GM19372 (cell line): ENCODE measurements around the gene CWF19L2.
"Not testable (repeated sequence)": the region's sequence is repeated elsewhere in the genome, so short reads cannot be mapped to it uniquely, and the experiment has no call there.

Experiments used
- ATAC-seq: cut with Tn5 transposase; IDR thresholded peaks from one replicate; pipeline ENCODE4 v1.9.1; 2021; ENCODE audit warnings: mild to moderate bottlenecking, low read depth, moderate library complexity; ENCODE audit not compliant: unreplicated experiment

CWF19L2 gene

DNA sequence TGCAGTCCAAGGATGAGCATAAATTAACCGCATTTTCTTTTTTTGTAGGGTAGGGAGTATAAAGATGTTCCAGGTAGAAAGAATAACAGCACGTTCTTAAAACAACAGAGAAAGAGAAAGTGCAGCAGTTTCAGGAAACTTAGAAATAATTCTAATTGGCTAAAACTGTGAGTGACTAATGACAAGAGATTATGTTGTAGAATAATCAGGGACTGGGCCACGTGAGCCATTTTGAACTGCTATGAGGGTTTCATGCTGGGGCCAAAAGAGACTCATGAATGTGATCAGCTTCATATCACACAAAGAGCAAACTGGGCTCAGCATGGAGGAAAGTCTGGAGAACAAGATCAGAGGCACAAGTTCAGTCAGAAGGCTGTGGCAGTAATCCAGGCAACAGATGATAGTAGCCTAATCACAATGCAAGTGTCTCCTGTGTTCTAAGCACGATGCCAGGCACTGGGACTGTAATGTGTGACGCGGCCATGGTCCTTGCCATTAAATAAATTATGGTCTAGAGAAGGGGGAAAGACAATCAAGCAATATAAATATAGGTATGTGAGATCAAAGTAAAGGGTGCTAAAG is 17.9 kb downstream of the CWF19L2 start:
- no peak for ATAC-seq

DNA sequence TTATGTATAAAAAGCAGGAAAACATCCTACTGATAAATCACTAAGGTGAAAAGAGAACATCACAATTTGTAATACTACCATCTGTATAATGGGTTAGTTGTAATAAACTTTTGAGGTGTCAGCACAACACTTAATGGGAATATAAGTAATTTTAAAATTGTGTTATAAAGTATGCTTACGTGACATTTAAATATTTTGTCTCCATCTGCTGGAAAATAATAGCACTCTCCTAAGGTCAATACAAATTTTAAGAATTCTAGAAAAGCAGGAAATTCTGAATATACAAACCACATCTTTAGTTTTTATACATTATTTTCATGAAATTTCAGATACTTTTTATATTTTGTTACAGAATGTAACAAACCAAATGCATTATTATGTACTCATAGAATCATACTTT is 19.5 kb downstream of the CWF19L2 start:
- no peak for ATAC-seq

DNA sequence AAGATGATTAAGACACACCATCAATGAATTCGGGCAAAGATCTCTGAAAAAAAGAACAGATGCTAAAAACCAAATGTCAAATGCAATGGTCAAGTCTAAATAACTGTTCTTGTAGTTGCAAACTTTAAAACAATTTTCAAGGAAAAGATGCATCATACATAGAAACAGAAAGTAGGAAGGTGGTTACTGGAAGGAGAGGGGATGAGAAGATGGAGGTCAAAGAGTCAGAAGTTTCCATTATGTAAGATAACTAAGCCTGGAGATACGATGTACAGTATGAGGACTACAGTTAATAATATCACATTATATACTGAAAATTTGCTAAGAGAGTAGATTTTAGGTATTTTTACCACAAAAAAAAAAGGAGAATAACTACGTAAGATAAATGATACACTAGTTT is 27.1 kb downstream of the CWF19L2 start:
- no peak for ATAC-seq

DNA sequence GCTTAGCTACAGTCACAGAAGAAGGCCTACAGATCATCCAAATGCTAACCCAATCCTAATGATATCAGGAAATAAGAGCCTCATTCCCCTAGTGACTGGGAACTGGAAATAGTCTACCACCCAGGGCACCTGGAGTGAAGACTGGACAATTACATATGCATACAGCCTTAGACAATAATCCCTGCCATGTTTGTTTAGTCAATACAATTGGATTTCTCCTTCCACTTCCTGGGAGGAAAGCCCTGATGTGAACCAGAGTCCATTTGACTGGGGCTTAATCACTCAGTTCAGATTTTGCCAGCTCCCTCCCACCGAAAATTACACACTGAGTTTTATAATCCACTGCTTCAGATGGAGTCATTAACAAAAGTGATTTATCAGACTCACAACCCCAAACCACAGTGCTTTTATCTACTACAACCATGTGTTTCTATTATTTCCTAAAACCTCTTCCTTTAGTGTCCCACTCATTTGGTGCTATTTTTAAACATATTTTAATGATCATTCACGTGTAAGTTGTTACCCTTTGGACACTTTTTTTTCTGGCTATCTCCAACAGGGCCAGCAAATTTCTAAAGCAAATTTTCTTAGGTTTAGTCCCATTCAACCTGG is 29.9 kb downstream of the CWF19L2 start:
- ATAC-seq = no peak

DNA sequence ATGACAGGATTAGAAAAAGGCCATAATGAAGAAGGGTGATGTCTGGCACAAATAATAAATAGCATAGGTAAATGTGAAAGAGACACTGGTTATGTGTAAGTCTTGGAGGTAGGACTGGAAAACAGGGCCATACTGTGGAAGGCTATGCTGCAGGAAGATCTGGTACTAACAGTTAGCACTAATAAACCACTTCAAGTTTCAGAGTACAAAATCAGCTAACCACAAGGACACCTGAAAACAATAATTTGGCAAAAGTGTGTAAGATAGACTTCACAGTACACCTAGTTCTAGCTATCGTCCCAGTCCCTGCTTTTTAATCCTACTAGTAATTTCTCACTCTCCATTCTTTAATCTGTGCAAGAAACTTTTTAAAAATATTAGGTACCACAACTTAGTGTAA is 44.3 kb downstream of the CWF19L2 start:
- peak; percentile 58 for ATAC-seq

DNA sequence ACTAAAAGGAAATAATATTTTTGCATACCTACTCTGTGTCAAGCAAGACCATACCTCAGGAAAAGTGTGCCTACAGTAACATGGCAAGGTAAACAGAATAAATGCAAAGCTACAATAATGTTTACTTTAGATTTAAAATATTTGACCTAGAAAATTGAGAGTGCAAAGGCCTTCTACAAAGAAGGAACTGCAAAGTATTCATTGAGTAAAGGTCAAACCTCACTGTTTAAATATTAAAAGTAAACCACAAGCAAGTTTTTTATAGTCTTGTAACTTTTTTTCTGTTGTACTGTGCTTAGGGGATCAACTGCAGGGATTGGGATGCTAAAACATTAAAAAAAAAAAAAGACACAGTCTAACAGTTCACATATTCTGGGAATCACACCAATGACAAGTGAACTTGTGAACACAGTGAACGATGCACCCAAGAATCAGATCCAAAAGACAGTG is 48.8 kb downstream of the CWF19L2 start:
- no peak for ATAC-seq

DNA sequence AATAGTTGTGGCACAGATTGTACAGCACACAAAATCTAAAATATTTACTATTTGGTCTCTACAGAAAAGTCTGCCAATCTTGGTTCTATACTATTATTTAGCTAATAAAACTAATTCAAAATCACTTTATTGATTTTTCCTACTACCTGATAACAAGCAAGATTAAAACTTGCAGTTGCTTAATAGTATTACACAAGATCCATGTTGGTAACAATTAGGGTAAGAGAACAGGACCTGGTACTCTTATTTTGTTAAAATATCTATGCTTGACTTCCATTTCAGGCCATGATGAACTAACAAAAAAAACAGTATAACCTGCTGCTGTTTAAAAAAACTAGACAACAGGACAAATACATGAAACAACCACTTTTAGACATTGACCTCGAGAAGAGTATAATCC is 52.4 kb downstream of the CWF19L2 start:
- ATAC-seq = no peak

DNA sequence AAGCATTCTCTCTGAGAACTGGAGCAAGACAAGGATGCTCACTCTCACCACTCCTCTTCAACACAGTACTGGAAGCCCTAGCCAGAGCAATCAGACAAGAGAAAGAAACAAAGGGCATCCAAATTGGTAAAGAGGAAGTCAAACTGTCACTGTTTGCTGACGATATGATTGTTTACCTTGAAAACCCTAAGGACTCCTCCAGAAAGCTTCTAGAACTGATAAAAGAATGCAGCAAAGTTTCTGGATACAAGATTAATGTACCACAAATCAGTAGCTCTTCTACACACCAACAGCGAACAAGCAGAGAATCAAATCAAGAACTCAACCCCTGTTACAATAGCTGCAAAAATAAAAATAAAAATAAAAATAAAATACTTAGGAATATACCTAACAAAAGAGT is 56.5 kb downstream of the CWF19L2 start:
- not testable (repeated sequence) for ATAC-seq

DNA sequence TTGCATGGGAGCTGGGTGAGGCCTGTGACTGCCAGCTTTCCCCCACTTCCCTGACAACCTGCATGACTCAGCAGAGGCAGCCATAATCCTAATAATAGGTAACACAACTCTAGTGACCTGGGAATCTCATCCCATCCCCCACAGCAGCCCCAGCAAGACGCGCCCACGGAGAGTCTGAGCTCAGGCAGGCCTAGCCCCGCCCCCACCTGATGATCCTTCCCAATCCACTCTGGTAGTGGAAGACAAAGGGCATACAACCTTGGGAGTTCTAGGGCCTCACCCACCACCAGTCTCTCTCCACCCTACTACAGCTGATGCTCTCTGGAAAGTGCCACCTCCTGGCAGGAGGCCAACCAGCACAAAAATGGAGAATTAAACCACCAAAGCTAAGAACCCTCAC is 60.3 kb downstream of the CWF19L2 start:
- no peak for ATAC-seq

DNA sequence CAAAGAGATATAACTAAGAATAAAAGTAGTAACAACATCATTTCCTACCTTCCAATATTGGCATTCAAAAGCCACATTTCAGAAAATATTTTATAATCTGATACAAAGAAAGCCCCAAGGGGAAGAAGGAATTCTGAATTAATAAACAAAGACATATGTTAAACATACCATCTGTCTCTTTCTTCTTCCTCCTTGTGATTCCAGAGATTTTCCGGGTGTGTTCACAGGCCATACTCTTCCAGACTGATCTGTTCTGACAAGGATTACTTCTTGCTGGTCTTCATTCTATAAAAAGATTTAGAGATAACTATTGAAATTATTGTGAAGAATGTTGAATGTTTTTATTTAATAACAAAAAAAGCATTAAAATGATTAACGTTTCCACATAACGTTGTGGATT is 65.0 kb downstream of the CWF19L2 start:
- no peak for ATAC-seq

DNA sequence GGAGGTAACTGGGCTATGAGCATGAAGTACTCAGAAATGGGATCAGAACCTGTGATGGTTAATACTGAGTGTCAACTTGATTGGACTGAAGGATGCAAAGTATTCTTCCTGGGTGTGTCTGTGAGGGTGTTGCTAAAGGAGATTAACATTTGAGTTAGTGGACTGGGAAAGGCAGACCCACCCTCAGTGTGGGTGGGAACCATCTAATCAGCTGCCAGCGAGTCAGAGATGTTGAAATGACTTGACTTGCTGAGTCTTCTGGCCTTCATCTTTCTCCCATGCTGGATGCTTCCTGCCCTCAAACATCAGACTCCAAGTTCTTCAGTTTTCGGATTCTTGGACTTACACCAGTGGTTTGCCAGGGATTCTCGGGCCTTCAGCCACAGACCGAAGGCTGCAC is 66.9 kb downstream of the CWF19L2 start:
- ATAC-seq = not testable (repeated sequence)

DNA sequence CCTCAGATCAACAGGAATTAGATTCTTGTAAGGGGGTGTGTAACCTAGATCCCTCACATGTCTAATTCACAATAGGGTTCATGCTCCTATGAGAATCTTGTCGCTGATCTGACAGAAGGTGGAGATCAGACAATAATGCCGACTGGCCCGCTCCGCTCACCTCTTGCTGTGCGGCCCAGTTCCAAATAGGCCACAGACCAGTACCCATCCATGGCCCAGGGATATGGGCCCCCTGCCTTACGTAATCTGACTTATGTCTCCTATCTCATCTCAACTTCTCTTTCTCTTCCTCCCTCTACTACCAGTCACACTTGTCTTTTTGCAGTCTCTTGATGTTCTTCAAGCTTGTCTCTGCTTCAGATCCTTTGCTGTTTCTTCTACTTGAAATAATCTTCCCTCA is 70.0 kb downstream of the CWF19L2 start:
- no peak for ATAC-seq

DNA sequence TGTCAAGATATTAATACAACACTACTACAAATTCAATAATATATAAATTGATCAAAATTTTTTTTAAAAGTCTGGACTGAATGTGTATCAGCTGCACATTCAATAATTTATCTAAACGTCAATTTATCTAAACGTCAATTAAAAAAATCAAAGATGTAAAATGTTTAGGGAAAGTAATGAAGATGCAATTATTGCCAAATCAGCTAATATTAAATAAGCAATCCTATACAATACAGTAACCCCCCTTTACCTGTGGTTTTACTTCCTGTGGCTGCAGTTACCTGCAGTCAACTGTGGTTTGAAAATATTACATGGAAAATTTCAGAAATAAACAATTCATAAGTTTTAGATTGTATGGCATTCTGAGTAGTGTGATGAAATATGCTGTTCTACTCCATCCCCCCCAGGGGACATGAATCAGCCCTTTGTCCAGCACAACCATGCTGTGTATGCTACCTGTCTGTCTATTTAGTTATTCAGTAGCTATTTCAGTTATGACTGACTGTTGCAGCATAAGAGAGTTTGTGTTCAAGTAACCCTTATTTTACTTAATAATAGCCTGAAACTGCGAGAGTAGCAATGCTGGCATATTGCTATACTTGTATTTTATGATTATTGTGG is 72.2 kb downstream of the CWF19L2 start:
- ATAC-seq = no peak

DNA sequence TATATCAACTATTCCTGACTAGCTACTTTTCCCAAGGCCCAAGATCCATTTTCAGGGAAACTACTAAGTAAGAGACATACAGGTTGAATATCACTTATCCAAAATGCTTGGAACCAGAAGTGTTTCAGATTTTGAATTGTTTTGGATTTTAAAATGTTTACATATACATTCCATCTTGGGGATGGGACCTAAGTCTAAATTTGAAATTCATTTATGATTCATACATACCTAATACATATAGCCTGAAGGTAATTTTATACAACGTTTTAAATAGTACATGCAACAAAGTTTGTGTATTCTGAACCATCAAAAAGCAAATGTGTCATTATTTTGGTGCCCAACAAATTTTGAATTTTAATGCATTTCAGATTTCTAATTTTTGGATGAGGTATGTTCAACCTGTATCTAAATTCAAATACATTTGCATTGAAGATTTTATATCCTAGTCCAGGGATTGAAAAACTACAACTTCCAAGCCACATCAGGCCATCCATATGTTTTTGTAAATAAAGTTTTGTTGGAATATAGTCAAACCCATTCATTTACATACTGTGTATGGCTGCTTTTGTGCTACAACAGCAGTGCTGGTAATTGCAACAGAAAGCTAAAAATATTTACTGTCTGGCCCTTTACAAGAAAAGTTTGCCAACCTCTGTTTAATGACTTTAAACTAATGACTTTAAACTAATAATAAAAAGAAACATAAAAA is 73.3 kb downstream of the CWF19L2 start:
- no peak for ATAC-seq

DNA sequence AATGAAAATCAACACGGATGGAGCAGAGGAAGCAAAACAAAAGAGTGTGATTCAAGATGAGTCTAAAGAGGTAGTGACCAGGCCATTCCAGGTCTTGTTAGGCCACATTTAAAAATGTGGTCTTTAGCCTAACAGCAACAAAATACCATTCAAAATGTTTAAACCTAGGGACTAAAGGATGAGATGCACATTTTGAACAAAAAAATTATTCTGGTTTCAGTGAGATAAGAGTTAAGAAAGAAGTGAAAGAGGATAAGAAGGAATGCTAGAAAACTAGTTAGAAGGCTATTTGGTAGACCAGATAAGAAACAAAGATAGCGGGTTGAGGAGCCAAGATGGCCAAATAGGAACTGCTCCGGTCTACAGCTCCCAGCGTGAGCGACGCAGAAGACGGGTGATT is 85.2 kb downstream of the CWF19L2 start:
- no peak for ATAC-seq

DNA sequence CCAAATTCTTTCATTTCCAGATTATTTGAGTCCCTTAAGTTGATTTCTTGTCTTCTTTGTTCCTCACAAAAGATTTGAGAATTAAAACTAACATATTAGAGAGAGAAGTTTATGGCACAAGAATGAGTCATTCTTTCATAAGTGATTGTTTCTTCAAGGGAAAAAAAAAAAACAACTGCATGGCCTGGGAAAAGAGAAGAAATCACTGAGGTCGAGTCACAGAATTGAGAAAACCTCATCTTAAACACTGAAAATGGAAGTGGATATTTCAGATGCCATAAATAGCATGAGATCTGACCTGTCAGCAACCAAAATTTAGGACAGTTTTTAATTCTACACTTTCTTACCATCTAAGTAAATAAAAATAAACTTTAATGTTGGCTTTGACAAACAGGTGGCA is 87.2 kb downstream of the CWF19L2 start:
- ATAC-seq = no peak

DNA sequence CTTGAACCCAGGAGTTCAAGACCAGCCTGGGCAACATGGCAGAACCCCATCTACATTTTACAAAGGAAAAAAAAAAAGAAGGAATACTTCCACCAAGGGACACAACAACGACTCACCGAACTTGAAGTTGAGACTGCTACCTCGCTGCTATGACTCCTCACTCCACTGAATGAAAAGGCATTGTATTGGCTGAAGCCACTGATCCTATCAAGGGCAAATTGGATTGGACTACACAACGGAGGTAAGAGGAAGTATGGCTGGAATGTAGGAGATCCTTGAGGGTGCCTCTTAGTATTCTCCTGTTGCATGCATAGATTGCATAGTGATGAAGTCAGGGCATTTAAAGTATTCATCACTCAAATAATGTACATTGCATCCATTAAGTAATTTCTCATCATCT is 97.9 kb downstream of the CWF19L2 start:
- no peak for ATAC-seq

DNA sequence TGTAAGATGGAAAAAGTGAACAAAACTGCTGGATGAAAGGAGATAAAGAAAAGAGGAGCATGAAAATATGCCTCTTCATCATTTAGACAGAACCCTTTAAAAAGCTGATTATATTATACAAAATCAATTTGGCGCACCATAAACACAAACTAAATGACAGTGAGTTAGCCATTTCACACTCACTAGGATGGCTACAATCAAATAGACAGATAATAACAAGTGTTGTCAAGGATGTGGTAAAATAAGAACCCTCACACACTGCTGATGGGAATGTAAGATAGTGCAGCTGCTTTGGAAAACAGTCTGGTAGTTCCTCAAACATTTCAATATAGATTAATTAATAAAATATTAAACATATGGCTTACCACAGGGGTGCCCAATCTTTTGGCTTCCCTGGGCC is 99.7 kb downstream of the CWF19L2 start:
- ATAC-seq = no peak

DNA sequence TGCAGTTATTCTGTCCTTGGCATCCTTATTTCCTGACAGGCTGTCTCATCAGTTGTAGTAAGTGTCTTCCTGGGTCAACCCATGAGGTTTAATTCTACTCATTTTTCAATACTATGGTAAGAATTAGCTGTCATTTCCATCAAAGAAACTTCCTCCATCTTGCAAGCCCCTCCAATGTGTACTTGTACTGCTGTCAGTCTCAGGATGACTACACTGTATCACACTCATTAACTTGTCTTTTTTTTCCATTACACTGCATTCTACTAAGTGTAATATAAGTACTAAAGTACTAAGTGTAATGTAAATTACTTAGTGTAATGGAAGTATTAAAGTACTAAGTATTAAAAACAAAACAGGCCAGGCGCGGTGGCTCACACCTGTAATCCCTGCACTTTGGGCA is 102.8 kb downstream of the CWF19L2 start:
- no peak for ATAC-seq

DNA sequence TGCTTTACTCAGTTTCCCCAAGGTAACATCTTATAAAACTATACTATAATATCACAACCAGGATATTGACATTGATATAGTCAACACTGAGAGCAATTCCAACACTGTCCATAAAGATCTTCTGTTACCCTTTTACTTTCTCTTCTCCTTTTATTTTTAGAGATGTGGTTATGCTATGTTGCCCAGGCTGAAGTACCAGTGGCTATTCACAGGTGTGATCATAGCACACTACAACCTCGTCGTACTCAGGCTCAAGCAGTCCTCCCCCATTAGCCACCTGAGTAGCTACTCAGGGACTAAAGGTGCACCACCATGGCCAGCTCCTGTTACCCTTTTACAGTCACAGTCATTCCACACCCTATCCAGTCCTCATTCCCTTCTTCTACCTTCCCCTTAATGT is 119.7 kb downstream of the CWF19L2 start:
- ATAC-seq = no peak

DNA sequence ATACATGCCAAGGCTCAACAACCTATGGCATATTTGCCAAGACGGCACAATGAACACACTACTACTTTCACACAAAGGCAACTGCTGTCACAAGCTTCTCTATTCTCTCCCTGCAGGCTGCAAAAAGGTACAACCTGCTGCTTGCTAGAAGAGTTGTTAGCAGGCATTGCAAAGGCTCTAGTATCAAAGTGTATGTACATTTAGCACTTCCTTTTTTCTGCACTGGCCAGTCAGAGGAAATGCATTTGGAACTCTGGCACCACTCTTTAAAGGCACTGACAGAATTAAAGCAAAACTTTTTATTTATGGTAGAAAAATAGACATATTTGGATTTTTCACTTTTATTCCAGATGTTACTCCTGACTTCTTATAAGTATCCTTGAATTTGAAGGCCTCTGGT is 125.9 kb downstream of the CWF19L2 start:
- no peak for ATAC-seq

DNA sequence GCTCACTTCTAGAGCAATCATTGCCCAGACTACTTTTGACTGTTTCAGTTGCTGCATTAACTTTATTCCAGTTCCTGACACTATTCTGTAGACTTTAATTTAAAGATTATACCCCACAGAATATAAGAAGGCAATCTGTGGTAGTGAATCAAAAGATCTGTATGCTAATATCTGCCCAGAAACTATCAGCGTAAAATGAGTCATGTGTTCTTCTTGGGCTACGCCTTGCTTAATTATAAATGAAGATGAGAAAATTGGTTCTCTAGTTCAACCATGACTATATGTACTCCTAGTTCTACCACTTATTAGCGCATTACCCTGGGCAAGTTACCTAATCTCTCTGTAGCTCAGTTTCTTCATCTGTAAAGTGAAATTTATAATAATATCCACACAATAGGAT is 128.5 kb downstream of the CWF19L2 start:
- ATAC-seq = no peak
